ENCODE measurements around the gene CDK14.

Gene CDK14

GRCh38 chr7:90891529-90891928 is 295.4 kb downstream of the CDK14 start:
- H3K9ac ChIP-seq (ENCODE audit: low read depth, low read length) = no peak overlapping the region
- no peaks in the 10 kb centered on the region for H3K36me3 ChIP-seq (ENCODE audit: insufficient read depth, low read length)
- no peaks in the 10 kb centered on the region for H3K9me3 ChIP-seq (ENCODE audit: control insufficient read depth, insufficient read depth, low read length)
- H3K4me1 ChIP-seq (ENCODE audit: insufficient read depth, low read length) = peaks cover 5% of the 10 kb centered on the region; the same call in 1 of the 2 replicates

GRCh38 chr7:90892213-90892612 is 296.1 kb downstream of the CDK14 start:
- no peaks in the 10 kb centered on the region for H3K36me3 ChIP-seq (ENCODE audit: insufficient read depth, low read length)
- peaks cover 5% of the 10 kb centered on the region; the same call in 1 of the 2 replicates for H3K4me1 ChIP-seq (ENCODE audit: insufficient read depth, low read length)
- no peaks in the 10 kb centered on the region for H3K9me3 ChIP-seq (ENCODE audit: control insufficient read depth, insufficient read depth, low read length)
- H3K9ac ChIP-seq (ENCODE audit: low read depth, low read length) = no peak overlapping the region

DNA sequence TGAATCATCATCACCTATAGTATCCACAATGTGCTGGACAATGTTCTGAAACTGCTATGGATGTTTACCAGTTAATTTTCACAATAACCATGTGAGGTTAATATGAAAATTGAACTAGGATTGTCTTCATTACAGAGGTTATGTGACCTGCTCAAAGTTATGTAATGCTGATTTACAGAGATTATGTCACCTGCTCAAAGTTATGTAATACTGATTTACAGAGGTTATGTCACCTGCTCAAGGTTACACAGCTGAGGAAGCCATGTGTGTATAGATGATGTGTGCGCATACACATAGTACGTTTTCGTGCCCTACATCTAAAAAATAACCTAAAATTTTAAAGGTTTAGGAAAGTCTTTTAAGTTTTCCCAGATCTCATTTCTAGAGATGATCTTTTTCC is 298.0 kb downstream of the CDK14 start:
- Histone ChIP-seq H3K4me1 (ENCODE audit: insufficient read depth, low read length) (peaks cover 5% of the 10 kb centered on the region; the same call in 1 of the 2 replicates), H3K9me3 (ENCODE audit: control insufficient read depth, insufficient read depth, low read length) (no peaks in the 10 kb centered on the region), H3K9ac (ENCODE audit: low read depth, low read length) (no peak overlapping the region), H3K36me3 (ENCODE audit: insufficient read depth, low read length) (no peaks in the 10 kb centered on the region)

- Histone ChIP-seq H3K4me1 (ENCODE audit: insufficient read depth, low read length) (peaks cover 5% of the 10 kb centered on the region; the same call in 1 of the 2 replicates), H3K9ac (ENCODE audit: low read depth, low read length) (no peak overlapping the region), H3K36me3 (ENCODE audit: insufficient read depth, low read length) (no peaks in the 10 kb centered on the region), H3K9me3 (ENCODE audit: control insufficient read depth, insufficient read depth, low read length) (no peaks in the 10 kb centered on the region)
These were observed 300.3 kb downstream of the CDK14 start for GRCh38 chr7:90896458-90896857.

- Histone ChIP-seq H3K9me3 (ENCODE audit: control insufficient read depth, insufficient read depth, low read length) (no peaks in the 10 kb centered on the region), H3K9ac (ENCODE audit: low read depth, low read length) (no peak overlapping the region), H3K4me1 (ENCODE audit: insufficient read depth, low read length) (no peaks in the 10 kb centered on the region), H3K36me3 (ENCODE audit: insufficient read depth, low read length) (no peaks in the 10 kb centered on the region)
These were observed 301.9 kb downstream of the CDK14 start for GRCh38 chr7:90897961-90898469.

GRCh38 chr7:90900628-90901356 is 304.7 kb downstream of the CDK14 start:
- Histone ChIP-seq H3K9me3 (ENCODE audit: control insufficient read depth, insufficient read depth, low read length) (no peaks in the 10 kb centered on the region; the same call in 1 of the 2 replicates), H3K36me3 (ENCODE audit: insufficient read depth, low read length) (no peaks in the 10 kb centered on the region), H3K4me1 (ENCODE audit: insufficient read depth, low read length) (peaks cover 5% of the 10 kb centered on the region; the same call in 1 of the 2 replicates), H3K9ac (ENCODE audit: low read depth, low read length) (no peak overlapping the region)

GRCh38 chr7:90903841-90904240 is 307.7 kb downstream of the CDK14 start:
- no peak overlapping the region for H3K9ac ChIP-seq (ENCODE audit: low read depth, low read length)
- peaks cover 5% of the 10 kb centered on the region; the same call in 1 of the 2 replicates for H3K4me1 ChIP-seq (ENCODE audit: insufficient read depth, low read length)
- no peaks in the 10 kb centered on the region; the same call in 1 of the 2 replicates for H3K9me3 ChIP-seq (ENCODE audit: control insufficient read depth, insufficient read depth, low read length)
- H3K36me3 ChIP-seq (ENCODE audit: insufficient read depth, low read length) = no peaks in the 10 kb centered on the region

- Histone ChIP-seq H3K9ac (ENCODE audit: low read depth, low read length) (no peak overlapping the region), H3K36me3 (ENCODE audit: insufficient read depth, low read length) (no peaks in the 10 kb centered on the region), H3K9me3 (ENCODE audit: control insufficient read depth, insufficient read depth, low read length) (no peaks in the 10 kb centered on the region), H3K4me1 (ENCODE audit: insufficient read depth, low read length) (no peaks in the 10 kb centered on the region)
These were observed 314.0 kb downstream of the CDK14 start for GRCh38 chr7:90910136-90910535.

DNA sequence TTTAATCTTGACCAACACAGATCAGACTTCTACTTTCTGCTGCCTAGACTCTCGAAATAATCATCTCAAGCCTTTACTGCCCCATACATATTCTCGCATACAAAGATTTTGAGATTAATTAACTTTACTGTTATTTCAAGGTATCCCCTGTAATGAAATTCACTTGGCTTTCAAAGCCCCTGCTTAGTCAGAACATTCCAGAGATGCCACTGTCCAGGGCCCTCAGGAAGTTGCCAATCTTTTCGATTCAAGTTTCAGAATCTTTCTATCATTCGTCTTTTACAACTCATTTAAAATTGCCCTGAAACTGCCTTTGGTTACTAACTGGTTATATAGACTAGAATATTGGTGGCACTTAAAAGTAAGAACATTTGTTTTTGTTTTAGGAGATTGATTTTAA is 320.2 kb downstream of the CDK14 start:
- Histone ChIP-seq H3K9me3 (ENCODE audit: control insufficient read depth, insufficient read depth, low read length) (no peaks in the 10 kb centered on the region; the same call in 1 of the 2 replicates), H3K9ac (ENCODE audit: low read depth, low read length) (no peak overlapping the region), H3K36me3 (ENCODE audit: insufficient read depth, low read length) (no peaks in the 10 kb centered on the region), H3K4me1 (ENCODE audit: insufficient read depth, low read length) (no peaks in the 10 kb centered on the region; the same call in 1 of the 2 replicates)

DNA sequence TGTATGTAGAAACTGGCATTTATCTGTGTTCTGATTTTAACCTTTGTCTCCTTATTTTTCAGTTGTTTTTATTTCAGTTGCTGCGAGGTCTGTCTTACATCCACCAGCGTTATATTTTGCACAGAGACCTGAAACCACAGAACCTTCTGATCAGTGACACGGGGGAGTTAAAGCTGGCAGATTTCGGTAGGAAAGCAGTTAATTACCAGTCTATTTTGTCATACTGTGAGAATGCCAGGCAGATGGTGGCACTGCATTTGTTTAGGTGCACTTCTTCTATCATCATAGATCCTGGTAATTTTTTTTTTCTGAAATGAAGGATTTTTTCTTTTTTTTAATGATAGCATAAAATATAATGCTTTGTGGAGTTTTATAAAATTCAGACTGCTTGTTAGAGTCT is 321.4 kb downstream of the CDK14 start:
- Histone ChIP-seq H3K9me3 (ENCODE audit: control insufficient read depth, insufficient read depth, low read length) (no peaks in the 10 kb centered on the region; the same call in 1 of the 2 replicates), H3K36me3 (ENCODE audit: insufficient read depth, low read length) (no peaks in the 10 kb centered on the region), H3K9ac (ENCODE audit: low read depth, low read length) (no peak overlapping the region), H3K4me1 (ENCODE audit: insufficient read depth, low read length) (peaks cover 5% of the 10 kb centered on the region)

DNA sequence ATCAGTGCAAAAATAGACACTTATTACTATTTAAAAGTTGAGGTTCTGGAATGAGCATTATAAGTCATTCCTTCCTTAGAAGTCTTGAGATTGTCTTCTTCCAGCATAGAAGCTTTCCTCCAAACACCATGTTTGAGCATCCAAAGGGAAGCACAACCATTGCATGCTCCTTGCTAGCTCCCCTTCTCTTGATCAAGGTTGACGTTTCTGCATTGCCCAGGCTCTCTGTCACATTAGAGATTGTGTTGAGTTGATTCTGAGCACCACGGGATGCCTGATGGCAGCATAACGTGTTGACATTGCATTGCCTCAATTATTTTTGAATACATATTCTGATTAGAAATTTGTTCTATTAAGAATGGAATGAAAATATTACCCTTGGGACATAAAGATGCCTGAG is 322.2 kb downstream of the CDK14 start:
- no peak overlapping the region for H3K9ac ChIP-seq (ENCODE audit: low read depth, low read length)
- H3K36me3 ChIP-seq (ENCODE audit: insufficient read depth, low read length) = no peaks in the 10 kb centered on the region
- H3K9me3 ChIP-seq (ENCODE audit: control insufficient read depth, insufficient read depth, low read length) = no peaks in the 10 kb centered on the region; the same call in 1 of the 2 replicates
- peaks cover 5% of the 10 kb centered on the region for H3K4me1 ChIP-seq (ENCODE audit: insufficient read depth, low read length)

- Histone ChIP-seq H3K9ac (ENCODE audit: low read depth, low read length) (no peak overlapping the region), H3K9me3 (ENCODE audit: control insufficient read depth, insufficient read depth, low read length) (no peaks in the 10 kb centered on the region; the same call in 1 of the 2 replicates), H3K4me1 (ENCODE audit: insufficient read depth, low read length) (peaks cover 5% of the 10 kb centered on the region), H3K36me3 (ENCODE audit: insufficient read depth, low read length) (no peaks in the 10 kb centered on the region)
These were observed 323.7 kb downstream of the CDK14 start for GRCh38 chr7:90919816-90920215.

- H3K36me3 ChIP-seq (ENCODE audit: insufficient read depth, low read length) = no peaks in the 10 kb centered on the region
- H3K4me1 ChIP-seq (ENCODE audit: insufficient read depth, low read length) = peaks cover 5% of the 10 kb centered on the region
- H3K9me3 ChIP-seq (ENCODE audit: control insufficient read depth, insufficient read depth, low read length) = no peaks in the 10 kb centered on the region; the same call in 1 of the 2 replicates
- no peak overlapping the region for H3K9ac ChIP-seq (ENCODE audit: low read depth, low read length)
These were observed 324.2 kb downstream of the CDK14 start for GRCh38 chr7:90920336-90920735.

DNA sequence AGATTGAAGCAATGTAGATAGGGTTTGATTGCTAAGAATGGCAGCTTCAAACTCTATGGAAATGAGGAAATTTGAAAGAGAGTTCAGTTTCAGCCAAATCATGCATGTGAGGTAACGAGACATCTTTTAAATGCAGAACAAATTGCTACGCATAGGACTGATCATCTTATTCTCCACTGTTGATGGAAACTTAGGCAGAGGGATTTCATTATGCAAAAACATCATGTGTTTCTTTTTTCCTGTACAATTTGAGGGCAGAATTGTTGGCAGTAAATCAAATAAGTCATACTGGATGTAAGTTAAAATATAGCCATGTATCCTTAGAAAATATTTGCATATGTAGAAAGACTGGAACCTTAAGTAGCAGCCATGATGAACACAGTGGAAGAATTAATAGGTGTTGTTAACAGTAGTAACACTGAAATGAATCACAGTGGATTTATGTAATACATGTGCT is 327.4 kb downstream of the CDK14 start:
- peaks cover 5% of the 10 kb centered on the region for H3K4me1 ChIP-seq (ENCODE audit: insufficient read depth, low read length)
- no peak overlapping the region for H3K9ac ChIP-seq (ENCODE audit: low read depth, low read length)
- H3K9me3 ChIP-seq (ENCODE audit: control insufficient read depth, insufficient read depth, low read length) = no peaks in the 10 kb centered on the region
- H3K36me3 ChIP-seq (ENCODE audit: insufficient read depth, low read length) = no peaks in the 10 kb centered on the region

Data from ES-I3 (cell line).